H1 (cell line): Measurements from ENCODE around the gene PLXND1. TPM values are rescaled to one million over a fixed set of nuclear protein-coding genes. Genes with fewer than 3 reads are reported as not detected.

ENCODE experiments used
- CTBP2 ChIP-seq: IDR thresholded peaks from 2 replicates; pipeline ENCODE4 v1.7.0; 2011; ENCODE audit warnings: borderline replicate concordance, mild to moderate bottlenecking, moderate library complexity, mixed read lengths, low read length; ENCODE audit not compliant: insufficient read depth, insufficient read length
- GABPA ChIP-seq: IDR thresholded peaks from 2 replicates; pipeline ENCODE4 v1.6.1; 2011; ENCODE audit warnings: mild to moderate bottlenecking, low read length, moderate library complexity, borderline replicate concordance; ENCODE audit not compliant: insufficient read depth
- NRF1 ChIP-seq: IDR thresholded peaks from 2 replicates; pipeline ENCODE4 v1.6.1; 2011; ENCODE audit warnings: mild to moderate bottlenecking, low read depth, low read length, improper control_type of control experiment
- TAF7 ChIP-seq: optimal IDR thresholded peaks from 2 replicates; pipeline ENCODE3; 2011; ENCODE audit warnings: low read depth, mild to moderate bottlenecking, inconsistent platforms, low read length, moderate library complexity, borderline replicate concordance
- polyA plus RNA-seq, 7 experiments: library from polyadenylated mRNA; depleted of rRNA in 3 of 7; stranded (reverse) in 5 of 7; unstranded in 2 of 7; fragments of >200 nt in 5 of 7; fragments of 200-250 nt in 2 of 7; gene quantifications; 1 replicate in 5 of 7; 2 replicates in 1 of 7; 4 replicates in 1 of 7; pipeline versions ENCODE4 v1.2.1 to v1.2.3, GENCODE V29; 2011 to 2013; ENCODE audit warnings: missing spikeins in 2 of 7, mixed read lengths in 2 of 7
- total RNA-seq: library from RNA; stranded (reverse); fragmentation: NEBNext Ultra II Directional; extraction: Animal tissue kit (Norgen Biotek cat#: 25700); gene quantifications from 2 replicates; pipeline ENCODE4 v1.2.1, GENCODE V29; 2021

The PLXND1 gene
- total and polyA plus RNA-seq, 2 of the 8 experiments (the other 6 are each of a cell fraction or from before 2014, with no cell fraction given) = 17.7 to 66.4 TPM

GRCh38 chr3:129615751-129616281, 9.3 kb upstream of the PLXND1 start (continued):
- TF ChIP-seq GABPA = no peak
- TF ChIP-seq CTBP2 = no peak
- TF ChIP-seq NRF1 = no peak
- no peak for TF ChIP-seq TAF7
